HCT116 (cell line): ENCODE measurements around the gene FFAR4.

ENCODE experiments used
- EZH2 ChIP-seq: fragments of 200-600 bp; sonication (generic); IDR thresholded peaks from 2 replicates; pipeline ENCODE4 v1.6.1; 2017; ENCODE audit warnings: antibody characterized with exemption, mixed run types
- EZH2phosphoT487 ChIP-seq: fragments of 200-600 bp; IDR thresholded peaks from 2 replicates; pipeline ENCODE4 v1.6.1; 2018; ENCODE audit warnings: antibody characterized with exemption, borderline replicate concordance
- JUND ChIP-seq: IDR thresholded peaks from 2 replicates; pipeline ENCODE4 v1.6.1; 2012
- POLR2A ChIP-seq: IDR thresholded peaks from 2 replicates; pipeline ENCODE4 v1.7.0; 2011; ENCODE audit warnings: borderline replicate concordance; ENCODE audit not compliant: insufficient read depth, insufficient read length; ENCODE audit errors: extremely low read depth
- POLR2AphosphoS5 ChIP-seq: IDR thresholded peaks from 2 replicates; pipeline ENCODE4 v1.6.1; 2011; ENCODE audit warnings: mild to moderate bottlenecking, low read depth, low read length, moderate library complexity
- TCF7L2 ChIP-seq: IDR thresholded peaks from 2 replicates; pipeline ENCODE4 v1.7.0; 2011; ENCODE audit warnings: borderline replicate concordance, inconsistent platforms; ENCODE audit not compliant: insufficient read depth, insufficient read length; ENCODE audit errors: extremely low read depth
- ZNF274 ChIP-seq: fragments of 200-500 bp; sonication (Bioruptor generic); IDR thresholded peaks from 2 replicates; pipeline ENCODE4 v1.6.1; 2014; ENCODE audit warnings: mild to moderate bottlenecking, low read depth, low read length, inconsistent platforms
- TF ChIP-seq, protein P1 (sequence below), 3 experiments: fragments of 200-600 bp in 1 of 3; sonication (generic) in 1 of 3; IDR thresholded peaks in 2 of 3; conservative IDR thresholded peaks in 1 of 3; 2 replicates each; pipeline ENCODE4 v1.5.1; 2012 to 2017; ENCODE audit warnings: low read depth in 2 of 3, low read length in 2 of 3, antibody characterized with exemption in 1 of 3, borderline replicate concordance in 1 of 3, control low read depth in 1 of 3, mild to moderate bottlenecking in 1 of 3, mixed read lengths in 1 of 3, mixed run types in 1 of 3, moderate library complexity in 1 of 3; ENCODE audit not compliant: insufficient read depth in 1 of 3

DNA sequence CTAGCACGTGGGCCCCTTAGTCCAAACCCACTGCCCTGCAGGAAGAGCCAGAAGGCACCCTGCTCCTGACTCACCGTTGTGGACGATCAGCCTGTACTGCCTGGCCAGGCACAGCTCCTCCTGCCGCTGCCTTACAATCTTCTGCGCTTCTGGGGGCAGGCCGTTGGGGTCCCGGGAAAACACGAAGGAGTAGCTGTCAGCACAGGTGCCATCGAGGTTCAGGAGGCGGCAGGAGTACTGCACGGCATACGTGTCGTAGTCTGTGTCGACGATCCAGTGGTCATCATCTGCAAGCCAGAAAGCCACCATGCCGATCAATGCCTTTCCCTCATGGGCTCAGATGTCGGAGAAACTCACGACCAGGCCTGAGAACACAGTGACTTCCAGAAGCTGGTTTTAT is 27.3 kb downstream of the FFAR4 start:
- TF ChIP-seq, protein P1, sequence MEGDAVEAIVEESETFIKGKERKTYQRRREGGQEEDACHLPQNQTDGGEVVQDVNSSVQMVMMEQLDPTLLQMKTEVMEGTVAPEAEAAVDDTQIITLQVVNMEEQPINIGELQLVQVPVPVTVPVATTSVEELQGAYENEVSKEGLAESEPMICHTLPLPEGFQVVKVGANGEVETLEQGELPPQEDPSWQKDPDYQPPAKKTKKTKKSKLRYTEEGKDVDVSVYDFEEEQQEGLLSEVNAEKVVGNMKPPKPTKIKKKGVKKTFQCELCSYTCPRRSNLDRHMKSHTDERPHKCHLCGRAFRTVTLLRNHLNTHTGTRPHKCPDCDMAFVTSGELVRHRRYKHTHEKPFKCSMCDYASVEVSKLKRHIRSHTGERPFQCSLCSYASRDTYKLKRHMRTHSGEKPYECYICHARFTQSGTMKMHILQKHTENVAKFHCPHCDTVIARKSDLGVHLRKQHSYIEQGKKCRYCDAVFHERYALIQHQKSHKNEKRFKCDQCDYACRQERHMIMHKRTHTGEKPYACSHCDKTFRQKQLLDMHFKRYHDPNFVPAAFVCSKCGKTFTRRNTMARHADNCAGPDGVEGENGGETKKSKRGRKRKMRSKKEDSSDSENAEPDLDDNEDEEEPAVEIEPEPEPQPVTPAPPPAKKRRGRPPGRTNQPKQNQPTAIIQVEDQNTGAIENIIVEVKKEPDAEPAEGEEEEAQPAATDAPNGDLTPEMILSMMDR (IDR thresholded peaks at IDR 0.05 in 2 of 3, conservative IDR thresholded peaks at IDR 0.05 in 1 of 3; ENCODE audit: borderline replicate concordance in 1 of 3, insufficient read depth in 1 of 3, low read depth in 2 of 3, low read length in 2 of 3): no peak
- TF ChIP-seq TCF7L2 (no peak), EZH2phosphoT487 (no peak), JUND (no peak), ZNF274 (no peak), POLR2AphosphoS5 (no peak), EZH2 (no peak), POLR2A (no peak)
